ENCODE measurements around the gene SCARF2.

DNA sequence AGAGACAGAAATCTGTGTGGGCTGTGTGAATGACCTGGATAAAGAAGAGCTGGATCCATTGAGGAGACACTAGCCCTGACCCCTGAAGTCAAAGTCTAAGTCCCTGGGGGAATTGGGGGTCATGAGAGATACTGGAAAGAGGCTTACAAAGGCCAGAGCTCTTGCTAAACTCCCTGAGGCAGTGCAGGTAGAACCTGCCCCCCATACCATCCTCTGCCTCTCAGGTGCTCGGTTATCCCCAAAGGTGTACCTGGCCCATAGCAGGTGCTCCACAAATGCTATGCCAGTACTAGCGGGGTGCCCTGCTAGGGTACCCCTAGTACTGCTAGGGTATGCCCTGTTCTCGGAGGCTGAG is 19.1 kb upstream of the SCARF2 start:
- TF ChIP-seq, protein P1, sequence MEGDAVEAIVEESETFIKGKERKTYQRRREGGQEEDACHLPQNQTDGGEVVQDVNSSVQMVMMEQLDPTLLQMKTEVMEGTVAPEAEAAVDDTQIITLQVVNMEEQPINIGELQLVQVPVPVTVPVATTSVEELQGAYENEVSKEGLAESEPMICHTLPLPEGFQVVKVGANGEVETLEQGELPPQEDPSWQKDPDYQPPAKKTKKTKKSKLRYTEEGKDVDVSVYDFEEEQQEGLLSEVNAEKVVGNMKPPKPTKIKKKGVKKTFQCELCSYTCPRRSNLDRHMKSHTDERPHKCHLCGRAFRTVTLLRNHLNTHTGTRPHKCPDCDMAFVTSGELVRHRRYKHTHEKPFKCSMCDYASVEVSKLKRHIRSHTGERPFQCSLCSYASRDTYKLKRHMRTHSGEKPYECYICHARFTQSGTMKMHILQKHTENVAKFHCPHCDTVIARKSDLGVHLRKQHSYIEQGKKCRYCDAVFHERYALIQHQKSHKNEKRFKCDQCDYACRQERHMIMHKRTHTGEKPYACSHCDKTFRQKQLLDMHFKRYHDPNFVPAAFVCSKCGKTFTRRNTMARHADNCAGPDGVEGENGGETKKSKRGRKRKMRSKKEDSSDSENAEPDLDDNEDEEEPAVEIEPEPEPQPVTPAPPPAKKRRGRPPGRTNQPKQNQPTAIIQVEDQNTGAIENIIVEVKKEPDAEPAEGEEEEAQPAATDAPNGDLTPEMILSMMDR (conservative IDR thresholded peaks at IDR 0.05) = no peak
- no peak for TF ChIP-seq ZFX (IDR thresholded peaks at IDR 0.05)

Data from C4-2B (cell line).